Stimulated activated CD4-positive, alpha-beta T cell treated with anti-CD3 and anti-CD28 coated beads, Interleukin-15, amount 100 ng/mL, for 1 hour (primary cell): ENCODE data around the gene MITF.
"Not testable (repeated sequence)": the region's sequence is repeated elsewhere in the genome, so short reads cannot be mapped to it uniquely, and the experiment has no call there.

Experiments used
- DNase-seq, 2 donors: peaks; one replicate each; pipeline ENCODE4 v3.0.0-alpha.2; 2020; ENCODE audit warnings: low read depth in 1 of 2, low spot score in 1 of 2

MITF gene

GRCh38 chr3:69785769-69786320 is 46.6 kb downstream of the MITF start:
- DNase-seq = no peak

GRCh38 chr3:69786854-69787253 is 47.6 kb downstream of the MITF start:
- no peak for DNase-seq

- no peak for DNase-seq
Measured at GRCh38 chr3:69787436-69788168, 48.3 kb downstream of the MITF start.

GRCh38 chr3:69791106-69791505 is 51.8 kb downstream of the MITF start:
- DNase-seq = no peak

- DNase-seq = no peak
Measured at GRCh38 chr3:69791919-69792399, 52.7 kb downstream of the MITF start.

- not testable (repeated sequence) for DNase-seq
Measured at GRCh38 chr3:69796126-69796525, 56.9 kb downstream of the MITF start.

- no peak for DNase-seq
Measured at GRCh38 chr3:69803681-69804270, 64.5 kb downstream of the MITF start.

GRCh38 chr3:69805491-69805890 is 66.2 kb downstream of the MITF start:
- DNase-seq = no peak

GRCh38 chr3:69806735-69807438 is 67.6 kb downstream of the MITF start:
- no peak for DNase-seq

GRCh38 chr3:69807674-69808073 is 68.4 kb downstream of the MITF start:
- DNase-seq = no peak

- no peak for DNase-seq
Measured at GRCh38 chr3:69809076-69809835, 70.0 kb downstream of the MITF start.

GRCh38 chr3:69811452-69812401 is 72.5 kb downstream of the MITF start:
- no peak for DNase-seq

- DNase-seq = no peak
Measured at GRCh38 chr3:69815970-69816369, 76.7 kb downstream of the MITF start.

- no peak for DNase-seq
Measured at GRCh38 chr3:69817988-69818387, 78.7 kb downstream of the MITF start.

GRCh38 chr3:69819282-69819681 is 80.0 kb downstream of the MITF start:
- no peak for DNase-seq

GRCh38 chr3:69821133-69821532 is 81.9 kb downstream of the MITF start:
- no peak for DNase-seq

GRCh38 chr3:69823743-69824142 is 84.5 kb downstream of the MITF start:
- no peak for DNase-seq

GRCh38 chr3:69825446-69825845 is 86.2 kb downstream of the MITF start:
- DNase-seq = no peak

GRCh38 chr3:69827127-69827526 is 87.9 kb downstream of the MITF start:
- DNase-seq = no peak

GRCh38 chr3:69828817-69829216 is 89.6 kb downstream of the MITF start:
- no peak for DNase-seq
